ENCODE measurements around the gene CLMN.
"Not testable (repeated sequence)": the region's sequence is repeated elsewhere in the genome, so short reads cannot be mapped to it uniquely, and the experiment has no call there.

CLMN gene

DNA sequence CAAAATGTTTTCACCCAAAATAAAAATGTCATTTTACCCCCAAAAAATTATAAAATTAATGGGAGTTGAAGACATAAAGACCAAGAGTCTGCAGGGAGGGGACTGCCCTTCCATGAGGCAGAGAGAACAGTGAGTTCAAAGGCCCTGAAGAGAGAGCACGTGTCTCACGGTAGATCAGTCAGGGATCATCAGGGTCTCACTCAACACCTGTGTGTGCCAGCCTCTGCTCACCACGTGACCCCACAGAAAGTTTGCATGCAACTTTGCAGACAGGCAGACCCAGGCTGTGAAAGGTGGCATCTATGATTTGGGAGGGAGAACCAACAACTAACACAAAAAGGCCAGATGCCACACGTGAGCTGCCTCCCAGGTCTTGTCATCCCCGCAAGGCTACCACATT lies 33.1 kb downstream of the CLMN start:
- DNase-seq, result no peak

DNA sequence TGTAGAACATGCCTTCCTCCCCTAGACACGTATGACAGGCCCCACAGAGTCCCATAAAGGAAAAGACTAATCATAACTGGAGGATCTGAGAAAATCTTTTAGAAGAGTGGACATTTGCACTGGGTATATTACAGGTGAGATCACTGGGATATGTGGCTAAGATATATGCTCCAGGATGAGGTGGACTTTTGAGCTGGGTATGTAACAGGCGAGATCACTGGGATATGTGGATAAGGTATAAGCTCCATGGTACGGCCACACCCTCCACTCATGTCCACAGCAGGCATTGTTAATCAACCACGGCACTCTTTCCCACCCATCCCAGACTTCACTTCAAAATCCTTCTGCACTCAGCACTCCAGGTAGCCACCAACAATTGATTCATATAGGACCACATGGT lies 34.1 kb downstream of the CLMN start:
- DNase-seq, result no peak

DNA sequence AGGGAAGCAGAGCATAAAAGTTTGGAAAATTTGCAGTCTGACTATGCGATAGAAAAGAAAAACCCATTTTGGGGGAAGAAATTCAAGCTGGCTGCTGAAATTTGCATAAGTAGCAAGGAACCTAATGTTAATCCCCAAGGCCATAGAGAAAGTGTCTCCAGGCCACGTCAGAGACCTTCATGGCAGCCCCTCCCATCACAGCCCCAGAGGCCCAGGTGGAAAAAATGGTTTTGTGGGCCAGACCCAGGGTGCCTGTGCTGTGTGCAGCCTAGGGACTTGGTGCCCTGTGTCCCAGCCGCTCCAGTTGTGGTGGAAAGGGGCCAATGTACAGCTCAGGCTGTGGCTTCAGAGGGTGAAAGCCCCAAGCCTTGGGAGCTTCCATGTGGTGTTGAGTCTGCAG lies 35.9 kb downstream of the CLMN start:
- not testable (repeated sequence) for DNase-seq

DNA sequence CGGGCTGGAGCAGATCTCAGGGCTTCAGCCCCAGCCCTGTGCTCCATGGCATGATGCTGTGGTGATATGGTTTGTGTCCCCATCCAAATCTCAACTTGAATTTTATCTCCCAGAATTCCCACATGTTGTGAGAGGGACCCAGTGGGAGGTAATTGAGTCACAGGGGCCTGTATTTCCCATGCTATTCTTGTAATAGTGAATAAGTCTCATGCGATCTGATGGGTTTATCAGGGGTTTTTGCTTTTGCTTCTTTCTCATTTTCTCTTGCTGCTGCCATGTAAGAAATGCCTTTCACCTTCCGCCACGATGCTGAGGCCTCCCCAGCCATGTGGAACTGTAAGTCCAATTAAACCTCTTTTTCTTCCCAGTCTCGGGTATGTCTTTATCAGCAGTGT lies 36.7 kb downstream of the CLMN start:
- not testable (repeated sequence) for DNase-seq

DNA sequence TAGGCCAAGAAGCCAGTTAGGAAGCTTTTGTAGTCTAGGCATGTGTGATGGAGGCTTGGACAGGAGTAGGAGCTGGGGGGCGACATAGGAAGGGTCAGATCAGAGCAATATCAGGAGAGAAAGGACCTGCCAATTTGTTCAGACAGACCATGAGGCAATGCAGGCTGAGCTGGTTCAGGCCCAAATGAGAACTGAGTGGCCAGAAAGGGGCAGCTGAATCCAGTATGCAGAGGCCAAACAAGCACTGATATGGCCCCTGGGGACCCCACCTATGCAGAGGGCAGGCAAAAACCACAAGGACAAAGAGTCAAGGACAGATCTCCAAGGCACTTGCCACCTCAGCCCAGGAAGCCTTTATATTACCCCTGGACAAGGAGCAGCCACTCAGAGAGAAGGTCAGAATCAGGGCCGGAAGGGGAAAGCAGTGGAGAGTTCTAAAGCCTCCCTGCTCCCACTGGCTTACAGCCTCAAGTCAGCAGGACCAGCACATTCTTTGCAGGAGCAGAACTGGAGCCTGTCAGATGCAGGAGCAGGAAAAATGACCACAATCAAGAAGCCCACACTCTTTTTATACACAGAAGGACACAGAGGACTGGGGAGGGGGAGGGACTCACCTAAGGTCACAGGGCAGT lies 37.2 kb downstream of the CLMN start:
- DNase-seq, result no peak

DNA sequence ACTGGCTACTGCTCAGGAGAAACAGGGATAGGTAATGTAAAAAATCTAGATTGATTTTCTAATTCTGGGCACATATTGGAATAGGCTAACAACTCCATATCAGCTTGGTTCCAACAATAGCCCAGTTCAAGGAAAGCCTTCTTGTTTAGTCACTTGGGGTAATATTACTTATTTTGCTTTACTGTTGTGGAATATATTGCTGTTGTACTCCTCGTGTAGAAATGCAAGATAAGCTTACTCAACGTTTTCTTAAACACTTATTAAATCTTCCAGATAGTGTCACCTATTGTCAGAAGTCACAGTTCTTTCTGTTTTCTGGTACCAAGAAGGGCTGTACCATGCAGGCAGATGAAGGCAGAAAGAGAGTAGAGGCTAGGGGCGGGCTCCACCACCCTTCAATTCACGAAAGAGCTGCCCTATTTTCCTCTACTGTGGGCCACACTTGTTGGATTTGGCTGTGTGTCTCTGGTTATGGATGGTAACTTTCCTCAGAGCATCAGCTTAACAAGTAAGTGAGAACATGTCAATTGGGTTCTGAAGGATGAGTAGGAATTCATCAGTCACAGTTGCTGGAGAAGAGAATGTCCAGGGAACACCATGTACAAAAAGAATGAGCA lies 38.0 kb downstream of the CLMN start:
- DNase-seq, result no peak

DNA sequence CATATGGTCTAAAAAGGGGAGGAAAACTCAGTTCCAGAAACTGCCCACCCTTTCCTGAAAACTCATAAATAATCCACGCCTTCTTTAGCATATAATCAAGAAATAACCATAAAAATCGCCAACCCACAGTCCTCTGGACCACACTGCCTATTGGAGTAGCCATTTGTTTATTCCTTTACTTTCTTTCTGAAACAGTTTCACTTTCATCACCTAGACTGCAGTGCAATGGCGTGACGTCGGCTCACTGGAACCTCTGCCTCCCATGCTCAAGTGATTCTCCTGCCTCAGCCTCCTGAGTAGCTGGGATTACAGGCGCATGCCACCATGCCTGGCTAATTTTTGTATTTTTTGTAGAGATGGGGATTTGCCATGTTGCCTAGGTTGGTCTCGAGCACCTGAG lies 44.2 kb downstream of the CLMN start:
- DNase-seq, result no peak

DNA sequence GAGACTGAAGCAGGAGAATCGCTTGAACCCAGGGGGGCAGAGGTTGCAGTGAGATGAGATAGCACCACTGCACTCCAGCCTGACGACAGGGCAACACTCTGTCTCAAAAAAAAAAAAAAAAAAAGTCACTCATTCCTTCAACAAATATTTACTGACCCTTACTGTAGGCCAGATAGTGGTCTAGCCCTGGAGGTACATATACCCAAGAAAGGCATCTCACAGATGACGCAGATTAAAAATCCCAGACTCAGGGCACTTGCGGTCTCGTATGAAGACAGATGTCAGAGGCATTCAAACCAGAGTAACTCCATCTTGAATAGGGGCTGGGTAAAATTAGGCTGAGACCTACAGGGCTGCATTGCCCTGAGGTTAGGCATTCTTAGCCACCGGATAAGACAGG lies 44.8 kb downstream of the CLMN start:
- no peak for DNase-seq

DNA sequence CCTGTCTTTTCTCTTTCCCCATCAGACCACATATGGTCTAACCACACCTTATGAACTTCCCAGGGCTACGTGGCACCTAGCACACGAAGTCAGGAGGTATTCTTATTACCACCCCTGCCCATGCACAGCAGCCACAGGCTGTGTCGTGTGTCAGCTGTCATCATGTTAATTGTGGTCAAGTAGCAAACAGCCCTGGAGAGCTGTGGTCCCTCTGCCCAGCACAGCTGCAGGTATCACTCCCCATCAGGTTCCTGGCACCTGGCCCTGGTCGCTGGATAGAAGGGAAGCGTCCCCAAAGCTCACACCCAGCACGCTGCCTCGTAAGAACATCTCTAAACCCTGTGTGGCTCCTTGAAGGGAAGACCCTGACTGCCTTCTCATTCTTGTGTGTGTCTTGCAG lies 45.4 kb downstream of the CLMN start:
- DNase-seq, result no peak

DNA sequence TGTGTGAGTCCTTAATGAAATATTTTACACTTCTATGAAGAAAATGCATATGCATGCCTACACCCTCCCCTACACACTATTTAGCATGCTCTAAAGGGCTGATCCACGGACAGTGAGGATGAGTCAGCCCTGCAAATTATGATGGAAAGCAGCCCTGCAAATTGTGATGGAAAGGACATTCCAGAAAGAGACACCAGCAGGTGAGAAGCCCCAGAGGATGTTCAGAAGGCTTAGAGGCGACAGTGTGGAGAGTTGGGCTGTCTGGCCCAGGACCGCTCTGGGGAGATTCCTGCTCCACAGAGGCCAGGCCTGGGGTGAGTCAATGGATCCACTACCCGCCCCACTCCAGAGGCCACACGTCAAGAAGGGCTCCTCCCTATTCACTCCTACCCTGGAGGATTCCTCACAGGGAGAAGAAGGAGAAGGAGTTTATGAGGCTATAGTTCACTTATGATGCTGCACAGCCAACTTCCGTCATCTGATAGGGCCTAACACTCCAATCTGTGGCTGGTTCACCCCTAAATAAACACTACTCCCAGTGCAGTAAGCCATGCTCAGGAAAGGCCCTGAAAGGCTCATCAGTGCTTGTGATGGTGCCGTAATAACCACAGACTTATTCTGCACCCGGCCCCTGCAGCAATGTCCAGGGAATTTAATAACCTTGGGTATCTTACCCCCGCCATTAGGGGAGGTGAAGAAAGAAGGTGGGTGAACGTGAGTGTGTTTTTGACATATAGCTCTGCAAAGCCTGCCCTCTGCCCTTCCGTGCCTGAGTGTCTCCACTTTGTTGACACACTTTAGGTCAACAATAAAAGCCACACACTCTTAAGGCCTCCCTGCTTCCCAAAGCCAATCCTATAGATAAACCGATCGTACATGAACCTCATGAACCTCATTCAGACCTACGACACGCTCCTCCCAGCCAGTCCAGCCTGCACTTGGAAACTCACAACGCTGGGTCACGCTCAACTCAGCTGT lies 46.4 kb downstream of the CLMN start:
- DNase-seq, result no peak

DNA sequence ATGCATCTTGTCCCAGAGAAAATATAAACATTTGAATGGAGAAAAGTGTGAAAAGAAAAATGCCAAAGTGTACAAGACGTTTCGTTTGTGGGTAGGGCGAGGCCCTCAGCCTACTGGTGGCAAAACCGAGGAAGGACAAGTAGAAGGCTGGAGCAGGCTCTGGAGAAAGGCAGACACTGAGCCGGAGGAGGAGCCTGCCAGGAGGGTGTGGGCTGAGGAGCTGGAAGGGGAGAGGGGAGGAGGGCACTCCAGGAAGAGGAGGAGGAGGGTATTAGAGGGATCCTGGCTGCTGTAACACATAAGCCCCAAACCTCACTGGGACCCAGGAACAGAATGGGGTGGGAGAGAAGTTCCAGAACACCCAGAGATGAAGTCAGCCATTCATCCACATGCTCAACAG lies 47.7 kb downstream of the CLMN start:
- no peak for DNase-seq

DNA sequence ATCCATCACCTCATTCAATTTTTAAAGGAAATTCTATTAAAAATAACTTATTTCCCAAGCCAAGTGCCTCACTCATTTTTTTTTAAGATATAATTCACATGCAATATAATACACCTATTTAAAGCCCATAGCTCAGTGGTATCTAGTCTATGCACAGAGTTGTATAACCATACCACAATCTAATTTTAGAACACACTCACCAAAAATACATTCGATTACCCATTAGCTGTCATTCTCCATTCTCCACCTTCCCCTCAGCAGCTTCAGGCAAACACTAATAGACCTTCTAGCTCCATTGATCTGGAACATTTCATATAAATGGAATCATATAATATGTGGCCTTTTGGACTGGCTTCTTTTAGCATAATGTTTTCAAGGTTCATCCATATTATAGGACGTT lies 49.5 kb downstream of the CLMN start:
- no peak for DNase-seq

DNA sequence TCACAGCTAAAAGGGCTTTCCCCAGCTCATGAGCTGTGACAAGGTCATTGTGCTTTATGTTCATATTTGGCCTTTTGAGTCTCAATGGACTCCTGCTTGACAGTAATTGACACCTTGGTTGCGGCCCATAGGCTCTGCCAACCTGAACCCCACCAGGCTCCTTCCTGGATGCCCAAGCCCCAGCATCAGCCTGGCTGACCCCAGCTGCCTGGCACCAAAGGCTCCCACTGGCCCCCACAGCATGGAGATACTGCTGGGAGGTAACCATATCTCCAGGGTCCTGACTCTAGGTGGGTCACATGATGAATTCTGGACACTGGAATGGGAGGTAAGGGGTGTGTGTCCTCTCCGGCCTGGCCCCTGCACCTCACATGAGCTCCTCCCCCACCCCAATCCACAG lies 50.2 kb downstream of the CLMN start:
- DNase-seq, result no peak

DNA sequence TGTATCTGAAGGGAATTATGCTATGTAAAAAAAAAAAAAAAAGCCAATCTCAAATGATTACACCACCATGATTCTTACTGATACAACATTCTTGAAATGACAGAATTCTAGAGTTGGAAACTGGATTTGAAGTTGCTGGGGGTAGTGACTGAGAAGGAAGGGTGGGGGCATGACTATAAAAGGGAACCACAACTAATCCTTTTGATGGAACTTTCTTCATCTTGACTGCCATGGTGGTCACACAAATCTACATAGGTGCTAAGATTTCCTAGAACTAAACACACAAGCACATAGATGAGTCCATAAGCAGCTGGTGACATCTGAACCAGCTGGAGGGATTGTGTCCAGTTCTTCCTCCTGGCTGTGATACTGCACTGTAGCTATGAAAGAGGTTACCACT lies 51.4 kb downstream of the CLMN start:
- no peak for DNase-seq

DNA sequence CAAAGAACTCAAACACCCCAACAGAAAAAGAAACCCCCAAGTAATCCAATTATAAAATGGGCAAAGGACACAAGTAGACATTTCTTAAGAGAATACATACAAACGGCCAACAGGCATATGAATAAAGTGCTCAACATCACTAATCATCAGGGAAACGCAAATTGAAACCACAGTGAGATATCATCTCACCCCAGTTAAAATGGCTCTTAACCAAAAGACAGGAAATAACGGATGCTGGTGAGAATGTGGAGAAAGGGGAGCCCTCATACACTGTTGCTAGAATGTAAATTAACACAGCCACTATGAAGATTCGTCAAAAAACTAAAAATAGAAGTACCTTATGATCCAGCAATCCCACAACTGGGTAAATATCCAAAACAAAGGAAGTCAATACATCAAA lies 52.4 kb downstream of the CLMN start:
- DNase-seq, result no peak

DNA sequence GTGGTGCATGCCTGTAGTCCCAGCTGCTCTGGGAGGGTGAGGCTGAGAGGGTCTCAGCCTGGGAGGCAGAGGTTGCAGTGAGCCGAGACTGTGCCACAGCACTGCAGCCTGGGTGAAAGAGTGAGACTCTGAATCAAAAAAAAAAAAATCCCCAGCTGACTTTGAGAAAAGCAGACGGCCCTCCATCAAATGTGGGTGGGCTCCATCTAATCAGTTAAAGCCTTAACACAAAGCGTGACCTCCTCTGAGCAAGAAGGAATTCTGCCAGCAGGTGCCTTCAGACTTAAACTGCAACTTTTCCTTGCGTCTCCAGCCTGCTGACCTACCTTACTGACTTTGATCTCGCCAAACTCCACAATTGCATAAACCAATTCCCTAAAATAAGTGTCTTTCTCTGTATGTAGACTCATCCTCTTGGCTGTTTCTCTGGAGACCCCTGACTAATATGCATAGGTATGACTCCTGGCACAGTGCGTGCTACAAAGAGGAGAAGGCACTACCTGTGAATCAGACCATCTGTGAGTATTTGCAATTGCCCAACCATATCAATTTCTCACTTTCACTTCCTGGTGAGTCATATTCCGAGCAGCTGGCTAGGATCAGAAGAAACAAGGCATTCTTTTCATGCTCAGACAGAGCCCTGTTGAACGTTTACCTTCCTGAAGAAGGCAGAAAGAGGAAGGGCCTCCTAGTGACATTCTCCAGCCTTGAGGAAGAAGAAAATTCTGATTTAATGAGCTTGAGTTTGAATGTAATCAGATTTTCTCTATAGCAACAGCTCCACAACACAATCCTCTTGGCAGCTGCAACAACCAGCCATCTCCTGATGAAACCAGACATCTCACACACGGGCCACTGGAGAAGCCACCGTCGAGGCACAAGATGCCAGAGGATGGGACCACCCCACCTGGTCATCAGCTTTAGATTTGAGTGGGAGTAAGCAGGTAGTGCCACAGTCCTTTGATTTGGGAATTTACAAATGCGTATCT lies 54.3 kb downstream of the CLMN start:
- DNase-seq, result peak; percentile 64

DNA sequence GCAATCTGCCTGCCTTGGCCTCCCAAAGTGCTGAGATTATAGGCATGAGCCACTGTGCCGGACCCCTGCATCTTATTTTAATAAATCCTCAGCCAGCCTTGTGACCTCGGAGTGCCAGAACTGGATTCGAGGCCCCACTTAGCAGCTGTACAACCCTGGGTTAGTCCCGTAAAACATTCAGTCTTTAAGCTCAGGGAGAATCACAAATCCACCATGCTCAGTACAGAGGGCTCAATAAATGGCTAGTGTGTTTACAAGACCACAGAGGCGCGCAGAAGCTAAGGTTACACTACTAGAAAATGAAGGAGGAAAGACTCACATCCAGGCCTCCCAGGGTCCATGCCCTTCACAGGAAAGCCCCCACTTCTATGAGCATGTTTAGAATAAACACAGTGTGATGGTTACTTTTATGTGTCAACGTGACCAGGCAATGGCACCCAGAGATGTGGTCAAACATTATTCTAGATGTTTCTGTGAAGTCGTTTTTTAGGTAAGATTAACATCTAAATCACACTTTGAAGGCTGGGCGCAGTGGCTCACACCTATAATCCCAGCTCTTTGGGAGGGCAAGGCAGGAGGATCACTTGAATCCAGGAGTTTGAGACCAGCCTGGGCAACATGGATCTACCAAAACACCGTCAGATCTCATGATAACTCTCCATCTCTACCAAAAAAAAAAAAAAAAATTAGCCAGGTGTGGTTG lies 55.3 kb downstream of the CLMN start:
- DNase-seq, result no peak

DNA sequence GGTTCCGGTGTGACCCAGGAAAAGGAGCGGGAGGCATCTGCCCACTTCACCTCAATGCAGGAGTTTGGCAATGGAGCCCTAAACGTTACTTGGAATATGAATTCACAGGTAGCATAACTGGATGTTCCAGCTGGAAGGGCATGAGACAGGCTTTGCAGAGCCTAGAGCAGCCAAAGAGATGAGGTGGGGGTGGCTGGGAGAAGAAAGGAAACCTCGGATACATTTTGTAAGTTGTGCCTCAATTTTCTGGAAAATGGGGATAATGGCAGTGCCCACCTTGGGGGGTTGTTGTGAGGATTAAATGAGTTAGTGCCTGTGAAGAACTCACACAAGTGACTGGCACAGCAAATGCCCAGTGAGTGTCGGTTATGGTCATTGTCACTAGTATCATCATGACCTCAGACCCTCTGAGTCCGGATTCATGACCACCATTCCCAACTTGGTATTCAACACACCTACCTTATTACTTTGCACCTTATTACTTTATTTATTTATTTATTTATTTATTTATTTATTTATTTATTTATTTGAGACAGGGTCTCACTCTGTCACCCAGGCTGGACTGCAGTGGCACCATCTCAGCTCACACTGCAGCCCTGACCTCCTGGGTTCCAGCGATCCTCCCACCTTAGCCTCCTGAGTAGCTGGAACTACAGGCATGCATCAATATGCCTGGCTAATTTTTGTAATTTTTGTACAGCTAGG lies 56.0 kb downstream of the CLMN start:
- no peak for DNase-seq

DNA sequence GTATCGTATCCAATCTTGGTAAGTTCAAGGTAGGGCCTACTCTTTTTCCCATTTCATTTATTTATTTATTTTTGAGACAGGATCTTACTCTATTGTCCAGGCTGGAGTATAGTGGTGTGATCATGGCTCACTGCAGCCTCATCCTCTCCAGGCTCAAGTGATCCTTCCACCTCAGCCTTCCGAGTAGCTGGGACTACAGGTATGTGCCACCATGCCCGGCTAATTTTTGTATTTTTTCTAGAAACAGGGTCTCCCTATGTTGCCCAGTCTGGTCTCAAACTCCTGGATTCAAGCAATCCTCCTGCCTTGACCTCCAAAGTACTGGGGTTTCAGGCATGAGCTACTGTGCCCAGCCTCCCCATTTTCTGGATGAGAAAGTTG lies 57.2 kb downstream of the CLMN start:
- DNase-seq, result no peak

DNA sequence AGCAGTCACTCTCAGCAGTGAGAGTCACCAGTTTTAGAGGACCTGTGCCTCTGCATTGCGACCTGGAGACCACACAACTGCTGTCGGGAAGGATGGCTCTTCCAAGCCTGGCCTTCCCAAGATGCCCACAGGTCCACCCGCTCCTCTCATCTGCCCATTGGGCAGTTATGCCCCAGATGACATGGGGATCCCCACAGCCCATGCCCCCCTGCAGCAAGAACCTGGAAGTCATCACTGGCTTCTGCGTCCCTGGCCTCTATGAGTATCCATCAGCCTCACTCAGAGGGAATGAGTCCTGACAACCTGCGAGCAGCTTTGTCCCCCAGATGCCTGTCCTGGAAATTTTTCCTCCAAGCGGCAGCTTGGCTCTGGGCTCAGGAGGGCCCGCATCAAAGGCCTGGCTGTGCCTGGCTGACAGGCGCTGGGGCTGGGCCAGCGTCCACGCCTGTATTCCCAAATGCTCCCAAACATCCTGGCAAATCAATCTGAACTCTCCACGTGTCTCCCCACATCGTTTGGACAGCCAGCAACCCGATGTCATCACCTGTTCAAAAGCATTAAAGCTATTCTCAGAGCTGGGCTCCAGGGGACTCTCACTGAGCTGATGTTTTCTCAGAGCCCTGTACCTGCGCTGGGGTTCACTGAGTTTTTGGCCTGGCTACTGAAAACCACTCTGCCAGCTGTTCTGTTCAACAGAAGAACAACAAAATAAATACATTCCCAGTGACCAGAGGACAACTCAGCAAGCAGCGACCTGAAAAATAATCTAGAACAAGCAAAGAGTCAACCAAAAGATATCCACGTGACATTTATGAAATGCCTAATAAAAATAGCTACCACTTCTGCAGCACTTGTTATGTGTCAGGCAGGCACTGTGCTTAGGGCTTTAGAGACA lies 57.8 kb downstream of the CLMN start:
- DNase-seq, result no peak

All from stimulated activated CD4-positive, alpha-beta T cell treated with anti-CD3 and anti-CD28 coated beads, Interleukin-15, amount 100 ng/mL, for 24 hours (primary cell).